Measurements from ENCODE around the gene CCN5.

Gene CCN5

GRCh38 chr20:44737116-44737515 lies 21.9 kb downstream of the CCN5 start:
- no peak for DNase-seq (ENCODE audit: low spot score)

- peak; percentile 93 for DNase-seq (ENCODE audit: low spot score)
Observed at GRCh38 chr20:44738813-44739477, 23.8 kb downstream of the CCN5 start.

GRCh38 chr20:44739942-44740341 lies 24.8 kb downstream of the CCN5 start:
- no peak for DNase-seq (ENCODE audit: low spot score)

DNA sequence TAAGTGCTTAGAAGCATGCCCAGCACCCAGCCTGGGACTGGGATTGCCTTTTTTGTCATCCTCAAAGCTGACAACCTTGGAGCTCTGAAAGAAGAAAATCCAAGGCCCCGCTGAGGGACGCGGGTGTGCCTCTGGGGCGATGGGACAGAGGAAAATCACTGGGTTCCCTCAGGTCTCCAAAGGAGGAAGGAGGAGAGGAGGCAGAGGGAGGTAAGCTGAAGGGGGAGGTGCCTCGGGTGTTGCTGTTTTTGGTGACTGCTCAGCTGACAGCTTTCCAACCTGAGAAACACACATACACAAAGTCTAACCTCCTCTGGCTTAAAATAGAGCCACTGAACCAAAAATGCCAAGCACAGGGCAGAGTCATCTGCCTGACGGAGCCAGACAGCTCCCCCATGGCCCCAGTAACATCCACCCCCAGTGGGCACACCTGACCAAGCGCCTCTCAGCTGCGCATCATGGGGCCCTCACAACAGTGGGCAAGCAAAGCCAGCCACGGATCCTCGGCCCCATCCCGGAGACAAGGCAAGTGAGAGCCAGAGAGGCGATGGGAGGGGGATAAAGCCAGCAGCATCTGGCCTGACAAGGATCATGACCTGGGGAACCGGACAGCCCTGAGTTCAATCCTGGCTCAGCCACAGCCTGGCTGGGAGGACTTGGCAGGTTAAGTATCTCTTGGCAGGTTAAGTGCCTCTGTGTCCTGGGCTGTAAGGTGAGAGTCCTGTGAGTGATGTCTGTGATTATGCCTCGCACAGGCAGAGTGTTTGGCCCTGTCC lies 27.3 kb downstream of the CCN5 start:
- no peak for DNase-seq (ENCODE audit: low spot score)

- DNase-seq (ENCODE audit: low spot score), result no peak
Observed at GRCh38 chr20:44743080-44743701, 28.0 kb downstream of the CCN5 start.

DNA sequence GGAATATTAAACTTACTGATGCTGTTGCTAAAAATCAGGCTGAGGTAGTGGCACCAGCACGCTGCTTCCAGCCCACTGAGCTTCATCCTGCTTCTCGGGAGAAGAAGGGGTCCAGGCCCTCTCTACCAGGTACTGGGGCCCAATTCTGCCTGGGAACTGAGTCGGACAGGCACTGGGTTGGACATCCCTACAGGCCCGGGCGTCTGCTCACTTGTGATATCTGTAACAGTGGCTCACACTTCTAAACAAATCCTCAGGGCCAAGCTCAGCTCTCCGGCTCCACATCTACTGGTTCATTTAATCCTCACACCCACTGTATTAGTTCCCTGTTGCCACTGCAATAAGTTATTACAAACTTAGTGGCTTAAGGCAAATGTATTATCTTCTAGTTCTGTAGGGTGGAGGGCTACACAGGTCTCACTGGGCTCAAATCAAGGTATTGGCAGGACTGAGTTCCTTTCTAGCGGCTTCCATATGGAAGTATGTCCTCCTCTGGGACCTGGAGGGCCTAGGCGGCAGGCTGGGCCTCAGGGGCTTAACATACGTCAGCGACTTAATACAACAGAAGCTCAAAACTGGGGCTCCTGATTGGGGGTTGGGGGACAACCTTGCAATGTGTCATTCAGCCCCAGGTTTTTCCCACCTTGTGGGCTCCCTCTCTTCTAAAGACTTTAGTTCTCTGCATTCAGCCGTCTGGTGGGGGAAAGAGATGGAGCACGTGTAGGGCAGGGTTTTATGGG lies 28.9 kb downstream of the CCN5 start:
- no peak for DNase-seq (ENCODE audit: low spot score)

DNA sequence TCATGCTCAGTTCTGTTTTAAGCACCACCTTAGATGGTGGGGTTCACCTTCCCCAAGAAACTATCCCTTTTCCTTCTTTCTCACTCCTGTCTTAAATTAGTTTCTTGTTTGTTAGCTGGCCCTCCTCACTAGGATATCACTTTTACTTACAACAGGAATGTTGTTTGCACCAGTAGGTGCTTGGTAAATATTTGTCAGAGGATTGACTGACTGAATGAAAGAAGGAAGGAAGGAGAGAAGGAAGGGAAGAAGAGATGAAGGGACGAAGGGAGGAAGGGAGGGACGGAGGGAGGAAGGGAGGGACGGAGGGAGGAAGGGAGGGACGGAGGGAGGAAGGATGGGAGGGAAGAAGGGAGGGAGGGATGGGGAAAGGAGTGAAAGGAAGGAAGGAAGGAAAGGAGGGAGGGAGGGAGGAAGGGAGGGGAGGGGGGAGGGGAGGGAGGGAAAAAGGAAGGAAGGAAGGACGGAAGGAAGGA lies 30.0 kb downstream of the CCN5 start:
- DNase-seq (ENCODE audit: low spot score), result no peak

DNA sequence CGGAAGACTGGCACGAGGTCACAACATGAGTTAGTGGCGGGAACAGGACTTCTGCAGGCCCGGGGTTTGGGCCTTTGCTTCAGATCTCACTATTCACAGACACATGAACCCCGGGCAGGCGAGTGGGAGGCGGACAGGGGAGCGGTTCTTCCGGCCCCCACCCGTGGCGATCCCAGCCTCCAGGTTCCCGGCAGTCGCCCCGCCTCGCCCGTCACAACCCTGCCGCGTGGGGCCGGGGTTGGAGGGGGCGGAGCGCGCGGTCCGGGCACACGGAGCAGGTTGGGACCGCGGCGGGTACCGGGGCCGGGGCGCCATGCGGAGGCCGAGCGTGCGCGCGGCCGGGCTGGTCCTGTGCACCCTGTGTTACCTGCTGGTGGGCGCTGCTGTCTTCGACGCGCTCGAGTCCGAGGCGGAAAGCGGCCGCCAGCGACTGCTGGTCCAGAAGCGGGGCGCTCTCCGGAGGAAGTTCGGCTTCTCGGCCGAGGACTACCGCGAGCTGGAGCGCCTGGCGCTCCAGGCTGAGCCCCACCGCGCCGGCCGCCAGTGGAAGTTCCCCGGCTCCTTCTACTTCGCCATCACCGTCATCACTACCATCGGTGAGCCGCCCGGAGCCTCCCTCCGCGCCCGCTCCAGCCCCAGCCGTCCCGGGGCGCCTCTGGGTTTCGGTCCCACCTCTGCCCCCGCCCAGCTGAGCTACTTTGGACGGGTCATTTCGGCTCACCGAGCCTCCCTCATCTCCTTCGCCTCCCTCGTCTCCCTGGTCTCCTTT lies 30.6 kb downstream of the CCN5 start, which contains the start of gene KCNK15:
TSS of gene KCNK15 (plus strand) at position 268 of the 769 bp plus-strand sequence. CDS start at position 314, 46 bp downstream.
- DNase-seq (ENCODE audit: low spot score), result no peak

- DNase-seq (ENCODE audit: low spot score), result no peak
Observed at GRCh38 chr20:44746367-44747165, 31.4 kb downstream of the CCN5 start.

GRCh38 chr20:44747166-44748004 lies 32.2 kb downstream of the CCN5 start:
- peak; percentile 80 for DNase-seq (ENCODE audit: low spot score)

DNA sequence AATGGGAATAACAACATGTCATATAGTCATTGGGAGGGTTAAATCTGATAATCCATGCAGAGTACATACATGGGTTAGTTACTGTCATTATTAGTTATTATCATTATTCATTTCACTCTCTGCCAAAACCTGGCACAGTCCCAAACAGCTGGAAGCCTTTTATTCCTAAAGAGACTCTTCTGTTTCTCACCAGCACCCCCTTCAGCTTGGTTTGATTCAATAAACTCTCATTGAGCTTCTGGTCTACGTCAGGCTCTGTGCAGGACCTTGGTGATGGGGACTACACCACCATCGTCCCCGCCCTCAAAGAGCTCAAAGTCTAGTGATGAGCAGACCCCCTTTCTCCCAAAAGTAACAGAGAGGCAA lies 32.8 kb downstream of the CCN5 start:
- DNase-seq (ENCODE audit: low spot score), result no peak

- DNase-seq (ENCODE audit: low spot score), result no peak
Observed at GRCh38 chr20:44750081-44750805, 35.1 kb downstream of the CCN5 start.

- DNase-seq (ENCODE audit: low spot score), result no peak
Observed at GRCh38 chr20:44752099-44752931, 37.1 kb downstream of the CCN5 start.

DNA sequence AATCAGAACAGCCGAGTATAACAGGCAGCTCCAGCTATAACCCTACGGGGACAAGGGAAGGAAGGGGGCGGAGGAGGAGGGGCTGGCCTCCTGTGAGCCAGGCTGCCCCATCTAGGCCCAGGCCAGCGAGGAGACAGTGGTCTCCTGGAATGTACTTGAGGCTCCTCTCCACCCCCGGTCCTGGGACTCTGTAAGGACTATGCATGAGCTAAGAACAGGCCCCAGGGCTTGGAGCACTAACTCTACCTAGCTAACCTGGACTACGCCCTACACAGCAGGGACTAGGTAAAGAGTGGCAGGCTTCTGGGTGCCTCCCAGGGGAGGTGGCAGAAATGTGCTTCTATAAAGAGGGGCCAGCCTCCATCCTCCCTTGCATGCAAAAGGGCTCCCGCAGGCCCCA lies 39.4 kb downstream of the CCN5 start:
- no peak for DNase-seq (ENCODE audit: low spot score)

DNA sequence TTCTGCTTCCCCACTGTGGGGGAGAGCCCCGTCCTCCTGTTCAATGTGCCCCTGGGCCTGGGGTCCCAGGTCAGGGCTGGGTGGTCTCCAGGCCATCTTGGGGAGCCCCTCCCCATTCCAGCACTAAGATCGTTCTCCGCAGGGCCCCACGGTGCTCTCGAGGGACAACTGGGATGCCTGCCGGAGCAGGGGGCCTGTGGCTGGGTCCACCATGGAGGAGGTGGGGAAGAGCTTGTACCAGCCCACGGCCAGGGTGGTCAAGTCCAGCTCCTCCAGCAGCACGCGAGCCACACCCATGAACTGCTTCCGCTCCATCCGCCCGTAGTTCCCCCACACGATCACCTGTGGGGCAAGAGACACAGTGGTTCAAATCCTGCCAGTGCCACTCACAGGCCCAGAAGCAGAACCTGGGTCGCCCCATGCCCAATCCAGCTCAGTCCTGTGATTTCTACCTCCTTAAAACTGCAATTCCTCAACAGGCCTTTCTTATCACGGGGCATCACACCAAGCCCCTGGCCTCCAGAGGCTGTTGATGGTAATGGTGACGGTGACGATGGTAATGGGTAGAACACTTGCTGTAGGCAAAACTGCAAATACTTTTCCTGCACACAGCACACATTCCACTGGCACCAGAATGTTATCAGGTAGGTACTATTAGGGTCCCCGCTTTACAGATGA lies 41.0 kb downstream of the CCN5 start:
- no peak for DNase-seq (ENCODE audit: low spot score)

GRCh38 chr20:44756956-44757355 lies 41.8 kb downstream of the CCN5 start:
- no peak for DNase-seq (ENCODE audit: low spot score)

- no peak for DNase-seq (ENCODE audit: low spot score)
Observed at GRCh38 chr20:44758247-44759101, 43.3 kb downstream of the CCN5 start.

All from Ammon's horn (tissue), 1 donor.